GM20431 (cell line): ENCODE results near the gene NUF2.
"Not testable (repeated sequence)": the region's sequence is repeated elsewhere in the genome, so short reads cannot be mapped to it uniquely, and the experiment has no call there.

ENCODE experiments used
- in situ Hi-C: fragments of 300-500 bp; cut with MseI, MboI; formaldehyde crosslinking; loops from one replicate; pipeline ENCODE4 v1.15.0; 2020; ENCODE audit warnings: low sequenced_read_pairs; ENCODE audit not compliant: unreplicated experiment

The NUF2 gene

GRCh38 chr1:163321311-163322305, at the start of gene NUF2:
Gene NUF2, plus strand, starts transcription at chr1:163321954. Its CDS starts 4,098 bp downstream, at chr1:163326052.
- in situ Hi-C loops: loop anchor here (25.0 kb wide), 3 partner anchors 259 to 709 kb away; partner anchors contain the start of genes CCDC190 and RGS4

- in situ Hi-C loops: no loop called here
Observed at GRCh38 chr1:163273766-163274441, 47.9 kb upstream of the NUF2 start.

- in situ Hi-C loops: no loop called here
Observed at GRCh38 chr1:163275222-163275621, 46.5 kb upstream of the NUF2 start.

- in situ Hi-C loops: no loop called here
Observed at GRCh38 chr1:163278602-163279001, 43.2 kb upstream of the NUF2 start.

GRCh38 chr1:163284867-163285266, 36.9 kb upstream of the NUF2 start:
- in situ Hi-C loops: not testable (repeated sequence)

- in situ Hi-C loops: no loop called here
Observed at GRCh38 chr1:163290025-163290640, 31.6 kb upstream of the NUF2 start.

- in situ Hi-C loops: no loop called here
Observed at GRCh38 chr1:163291461-163291860, 30.3 kb upstream of the NUF2 start.

GRCh38 chr1:163292153-163292552, 29.6 kb upstream of the NUF2 start:
- in situ Hi-C loops: not testable (repeated sequence)

- in situ Hi-C loops: not testable (repeated sequence)
Observed at GRCh38 chr1:163293497-163293896, 28.3 kb upstream of the NUF2 start.

GRCh38 chr1:163295949-163296348, 25.8 kb upstream of the NUF2 start:
- in situ Hi-C loops: no loop called here

GRCh38 chr1:163296504-163297263, 25.1 kb upstream of the NUF2 start:
- in situ Hi-C loops: no loop called here

GRCh38 chr1:163298365-163298764, 23.4 kb upstream of the NUF2 start:
- in situ Hi-C loops: no loop called here

GRCh38 chr1:163300568-163300967, 21.2 kb upstream of the NUF2 start:
- in situ Hi-C loops: loop anchor here (25.0 kb wide), 3 partner anchors 238 to 688 kb away; partner anchors contain the start of genes CCDC190 and RGS4

GRCh38 chr1:163303561-163303960, 18.2 kb upstream of the NUF2 start:
- in situ Hi-C loops: loop anchor here (25.0 kb wide), 3 partner anchors 241 to 691 kb away; partner anchors contain the start of genes CCDC190 and RGS4

GRCh38 chr1:163305441-163305840, 16.3 kb upstream of the NUF2 start:
- in situ Hi-C loops: loop anchor here (25.0 kb wide), 3 partner anchors 243 to 693 kb away; partner anchors contain the start of genes CCDC190 and RGS4

GRCh38 chr1:163307479-163308171, 14.1 kb upstream of the NUF2 start:
- in situ Hi-C loops: loop anchor here (25.0 kb wide), 3 partner anchors 245 to 695 kb away; partner anchors contain the start of genes CCDC190 and RGS4

- in situ Hi-C loops: loop anchor here (25.0 kb wide), 3 partner anchors 247 to 697 kb away; partner anchors contain the start of genes CCDC190 and RGS4
Observed at GRCh38 chr1:163308811-163309210, 12.9 kb upstream of the NUF2 start.

GRCh38 chr1:163315773-163316374, 5.9 kb upstream of the NUF2 start:
- in situ Hi-C loops: loop anchor here (25.0 kb wide), 3 partner anchors 254 to 704 kb away; partner anchors contain the start of genes CCDC190 and RGS4
